Parathyroid adenoma (tissue), 2 donors: ENCODE data around the gene PRAF2.

Experiments used
- H2AFZ ChIP-seq: fragments of 300-600 bp; sonication (generic); one replicate; pipeline ENCODE4 v1.7.0; 2017; ENCODE audit warnings: antibody characterized with exemption, mild to moderate bottlenecking
- H3K27ac ChIP-seq: fragments of 300-600 bp; sonication (generic); one replicate; pipeline ENCODE4 v1.7.0; 2017
- H3K27me3 ChIP-seq: fragments of 300-600 bp; sonication (generic); one replicate; pipeline ENCODE4 v1.7.0; 2017; ENCODE audit warnings: low read length; ENCODE audit not compliant: control insufficient read depth, insufficient read depth
- H3K36me3 ChIP-seq: fragments of 300-600 bp; sonication (generic); one replicate; pipeline ENCODE4 v1.7.0; 2017; ENCODE audit warnings: low read length; ENCODE audit not compliant: control insufficient read depth, insufficient read depth
- H3K4me1 ChIP-seq: fragments of 300-600 bp; sonication (generic); one replicate; pipeline ENCODE4 v1.7.0; 2017; ENCODE audit warnings: control low read depth
- H3K4me2 ChIP-seq: fragments of 300-600 bp; sonication (generic); one replicate; pipeline ENCODE4 v1.7.0; 2017; ENCODE audit warnings: low read length
- H3K4me3 ChIP-seq: fragments of 300-600 bp; sonication (generic); one replicate; pipeline ENCODE4 v1.7.0; 2017; ENCODE audit warnings: low read depth, low read length
- H3K79me2 ChIP-seq: fragments of 300-600 bp; sonication (generic); one replicate; pipeline ENCODE4 v1.7.0; 2017; ENCODE audit warnings: control low read depth
- H3K9ac ChIP-seq: fragments of 300-600 bp; sonication (generic); one replicate; pipeline ENCODE4 v1.7.0; 2017; ENCODE audit warnings: mild to moderate bottlenecking
- H3K9me3 ChIP-seq: fragments of 300-600 bp; sonication (generic); one replicate; pipeline ENCODE4 v1.7.0; 2017; ENCODE audit warnings: low read length; ENCODE audit not compliant: control insufficient read depth
- TF ChIP-seq, protein P1 (sequence below): fragments of 300-600 bp; sonication (generic); IDR thresholded peaks from one replicate; pipeline ENCODE4 v1.7.0; 2017; ENCODE audit warnings: antibody characterized with exemption, mild to moderate bottlenecking
- donor health status: primary hyperparathyroidism.

The PRAF2 gene

DNA sequence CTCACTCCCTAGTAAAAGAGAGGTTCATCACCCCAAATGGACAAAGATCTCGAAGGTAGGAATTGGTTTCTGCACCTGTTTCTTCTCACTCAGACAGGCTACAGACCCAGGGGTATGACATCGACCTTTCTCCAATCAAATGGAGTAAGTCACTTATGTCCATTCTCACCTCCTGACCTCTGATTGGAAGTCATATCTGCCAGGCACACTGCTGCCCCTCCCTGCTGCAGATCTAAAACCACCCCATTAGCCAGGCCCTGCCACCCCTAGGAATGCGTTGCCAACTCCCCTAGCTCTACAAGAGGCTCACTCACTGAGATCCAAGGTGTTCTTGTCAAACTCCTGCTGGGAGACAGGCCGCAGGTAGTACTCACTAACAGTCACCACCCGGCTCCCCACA lies 42.9 kb upstream of the PRAF2 start:
- H3K4me1 ChIP-seq, result no peaks in the 10 kb centered on the region
- H3K79me2 ChIP-seq, result no peaks in the 10 kb centered on the region
- H3K9me3 ChIP-seq, result no peaks in the 10 kb centered on the region
- H3K27me3 ChIP-seq, result no peaks in the 10 kb centered on the region
- H3K4me3 ChIP-seq, result no peak overlapping the region
- H3K9ac ChIP-seq, result no peak overlapping the region
- no peak overlapping the region for H2AFZ ChIP-seq
- no peaks in the 10 kb centered on the region for H3K36me3 ChIP-seq
- no peak overlapping the region for H3K4me2 ChIP-seq
- TF ChIP-seq, protein P1, sequence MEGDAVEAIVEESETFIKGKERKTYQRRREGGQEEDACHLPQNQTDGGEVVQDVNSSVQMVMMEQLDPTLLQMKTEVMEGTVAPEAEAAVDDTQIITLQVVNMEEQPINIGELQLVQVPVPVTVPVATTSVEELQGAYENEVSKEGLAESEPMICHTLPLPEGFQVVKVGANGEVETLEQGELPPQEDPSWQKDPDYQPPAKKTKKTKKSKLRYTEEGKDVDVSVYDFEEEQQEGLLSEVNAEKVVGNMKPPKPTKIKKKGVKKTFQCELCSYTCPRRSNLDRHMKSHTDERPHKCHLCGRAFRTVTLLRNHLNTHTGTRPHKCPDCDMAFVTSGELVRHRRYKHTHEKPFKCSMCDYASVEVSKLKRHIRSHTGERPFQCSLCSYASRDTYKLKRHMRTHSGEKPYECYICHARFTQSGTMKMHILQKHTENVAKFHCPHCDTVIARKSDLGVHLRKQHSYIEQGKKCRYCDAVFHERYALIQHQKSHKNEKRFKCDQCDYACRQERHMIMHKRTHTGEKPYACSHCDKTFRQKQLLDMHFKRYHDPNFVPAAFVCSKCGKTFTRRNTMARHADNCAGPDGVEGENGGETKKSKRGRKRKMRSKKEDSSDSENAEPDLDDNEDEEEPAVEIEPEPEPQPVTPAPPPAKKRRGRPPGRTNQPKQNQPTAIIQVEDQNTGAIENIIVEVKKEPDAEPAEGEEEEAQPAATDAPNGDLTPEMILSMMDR, result no peak
- H3K27ac ChIP-seq, result no peak overlapping the region

DNA sequence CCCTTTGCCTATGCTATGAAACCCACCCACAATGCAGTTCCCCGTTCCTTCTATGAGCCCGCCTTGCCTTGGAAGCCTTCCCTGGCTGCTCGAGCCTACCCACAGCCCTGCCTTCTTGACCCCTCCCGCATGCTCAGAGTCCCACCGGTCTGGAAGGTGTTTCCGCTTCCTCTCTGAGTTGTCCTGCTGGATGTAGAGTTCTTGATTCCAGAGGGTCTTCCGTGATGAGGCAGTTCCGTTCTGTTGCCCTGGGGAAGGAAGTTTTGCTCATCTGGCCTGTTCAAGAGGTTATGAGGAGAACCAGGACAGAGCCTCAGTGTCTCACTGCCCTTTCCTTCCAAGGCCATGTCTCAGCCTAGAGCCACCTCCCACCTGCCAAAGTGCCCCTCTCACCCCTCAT lies 42.3 kb upstream of the PRAF2 start:
- H3K27me3 ChIP-seq, result no peaks in the 10 kb centered on the region
- H3K4me1 ChIP-seq, result no peaks in the 10 kb centered on the region
- no peak overlapping the region for H3K4me2 ChIP-seq
- TF ChIP-seq, protein P1, result no peak
- no peak overlapping the region for H3K9ac ChIP-seq
- H2AFZ ChIP-seq, result no peak overlapping the region
- H3K27ac ChIP-seq, result no peak overlapping the region
- H3K79me2 ChIP-seq, result no peaks in the 10 kb centered on the region
- H3K4me3 ChIP-seq, result no peak overlapping the region
- no peaks in the 10 kb centered on the region for H3K36me3 ChIP-seq
- H3K9me3 ChIP-seq, result no peaks in the 10 kb centered on the region

DNA sequence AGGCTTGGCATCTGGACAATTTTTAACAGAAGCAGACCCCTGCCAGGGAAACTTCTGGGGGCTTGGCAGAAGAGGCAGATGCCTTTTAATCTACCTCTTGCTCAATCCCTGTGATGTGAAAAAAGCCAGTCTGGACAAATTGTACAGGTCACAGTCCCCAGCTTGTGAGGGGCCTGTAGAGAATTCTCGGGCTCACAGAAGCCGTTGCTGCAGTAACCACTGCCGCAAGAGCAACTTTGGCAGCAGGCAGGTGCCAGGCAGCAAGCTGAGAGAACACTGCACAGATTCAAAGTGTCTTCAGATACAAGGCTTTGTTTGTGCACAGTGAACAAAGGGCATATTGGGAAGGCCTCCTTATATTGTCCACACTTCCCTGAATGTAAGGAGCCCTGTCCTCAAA lies 38.0 kb upstream of the PRAF2 start:
- Histone ChIP-seq H3K4me3 (no peak overlapping the region), H3K4me1 (no peaks in the 10 kb centered on the region), H2AFZ (no peak overlapping the region), H3K4me2 (no peak overlapping the region), H3K27me3 (no peaks in the 10 kb centered on the region), H3K9ac (no peak overlapping the region), H3K79me2 (no peaks in the 10 kb centered on the region), H3K9me3 (no peaks in the 10 kb centered on the region), H3K27ac (no peak overlapping the region), H3K36me3 (no peaks in the 10 kb centered on the region)
- TF ChIP-seq, protein P1, result no peak

- no peaks in the 10 kb centered on the region for H3K9me3 ChIP-seq
- TF ChIP-seq, protein P1, result no peak
- H2AFZ ChIP-seq, result no peak overlapping the region
- no peaks in the 10 kb centered on the region for H3K27me3 ChIP-seq
- no peaks in the 10 kb centered on the region for H3K4me1 ChIP-seq
- H3K79me2 ChIP-seq, result no peaks in the 10 kb centered on the region
- no peak overlapping the region for H3K27ac ChIP-seq
- no peak overlapping the region for H3K4me2 ChIP-seq
- no peak overlapping the region for H3K9ac ChIP-seq
- H3K36me3 ChIP-seq, result no peaks in the 10 kb centered on the region
- H3K4me3 ChIP-seq, result no peak overlapping the region
These were observed 36.6 kb upstream of the PRAF2 start for GRCh38 chrX:49110417-49110816.

- no peak overlapping the region for H3K4me3 ChIP-seq
- H3K4me2 ChIP-seq, result no peak overlapping the region
- H3K79me2 ChIP-seq, result no peaks in the 10 kb centered on the region
- H2AFZ ChIP-seq, result no peak overlapping the region
- H3K27me3 ChIP-seq, result no peaks in the 10 kb centered on the region
- no peaks in the 10 kb centered on the region for H3K9me3 ChIP-seq
- no peak overlapping the region for H3K9ac ChIP-seq
- H3K27ac ChIP-seq, result no peak overlapping the region
- H3K4me1 ChIP-seq, result no peaks in the 10 kb centered on the region
- H3K36me3 ChIP-seq, result no peaks in the 10 kb centered on the region
- TF ChIP-seq, protein P1, result no peak
These were observed 34.8 kb upstream of the PRAF2 start for GRCh38 chrX:49108641-49109040.
